RWPE2 (cell line): ENCODE results near the gene UBN2.

ENCODE experiments used
- ATAC-seq: fragments of 200-7000 bp; cut with Tn5 transposase; 3 replicates; pipeline ENCODE4 v1.9.1; 2021; ENCODE audit warnings: low read depth
- DNase-seq: peaks from one replicate; pipeline ENCODE4 v3.0.0-alpha.2; 2020; ENCODE audit warnings: low spot score
- H3K27ac ChIP-seq: fragments of 450-650 bp; 2 replicates; pipeline ENCODE4 v1.5.1; 2017; ENCODE audit warnings: mild to moderate bottlenecking; ENCODE audit not compliant: poor library complexity, severe bottlenecking
- H3K27me3 ChIP-seq: fragments of 250-450 bp; sonication (Bioruptor Pico); 2 replicates; pipeline ENCODE4 v1.5.1; 2021; ENCODE audit warnings: mild to moderate bottlenecking, moderate library complexity; ENCODE audit not compliant: insufficient read depth, poor library complexity, severe bottlenecking
- H3K36me3 ChIP-seq: fragments of 250-450 bp; sonication (Bioruptor Pico); 2 replicates; pipeline ENCODE4 v1.5.1; 2020; ENCODE audit warnings: low read depth, mild to moderate bottlenecking, moderate library complexity
- H3K4me1 ChIP-seq: fragments of 250-450 bp; sonication (Bioruptor Pico); 2 replicates; pipeline ENCODE4 v1.5.1; 2021; ENCODE audit warnings: mild to moderate bottlenecking, moderate library complexity; ENCODE audit not compliant: insufficient read depth, poor library complexity, severe bottlenecking
- H3K4me3 ChIP-seq: fragments of 250-450 bp; sonication (Bioruptor Pico); 2 replicates; pipeline ENCODE4 v1.5.1; 2021; ENCODE audit warnings: mild to moderate bottlenecking, moderate library complexity; ENCODE audit not compliant: severe bottlenecking
- H3K9me3 ChIP-seq: fragments of 250-450 bp; sonication (Bioruptor Pico); 2 replicates; pipeline ENCODE4 v1.5.1; 2021; ENCODE audit warnings: mild to moderate bottlenecking, moderate library complexity; ENCODE audit not compliant: severe bottlenecking
- TF ChIP-seq, protein P1 (sequence below): fragments of 450-650 bp; IDR thresholded peaks from one replicate; pipeline ENCODE4 v1.5.1; 2017; ENCODE audit warnings: mild to moderate bottlenecking, moderate library complexity; ENCODE audit not compliant: poor library complexity, severe bottlenecking

Gene UBN2

DNA sequence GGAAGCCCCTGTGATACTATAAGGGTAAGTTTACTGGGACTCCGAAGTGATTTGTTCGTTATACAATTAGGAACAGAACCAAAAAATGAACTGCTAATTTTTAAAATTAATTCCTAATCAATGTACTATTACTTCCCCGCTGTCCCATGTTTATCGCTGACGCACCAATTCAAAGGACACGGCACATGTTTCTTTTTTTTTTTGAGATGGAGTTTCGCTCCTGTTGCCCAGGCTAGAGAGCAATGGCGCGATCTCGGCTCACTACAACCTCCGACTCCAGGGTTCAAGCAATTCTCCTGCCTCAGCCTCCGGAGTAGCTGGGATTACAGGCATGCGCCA lies 108.6 kb downstream of the UBN2 start:
- H3K27me3 ChIP-seq, result no peaks in the 10 kb centered on the region
- DNase-seq (no peak), ATAC-seq (no peak)
- TF ChIP-seq, protein P1, sequence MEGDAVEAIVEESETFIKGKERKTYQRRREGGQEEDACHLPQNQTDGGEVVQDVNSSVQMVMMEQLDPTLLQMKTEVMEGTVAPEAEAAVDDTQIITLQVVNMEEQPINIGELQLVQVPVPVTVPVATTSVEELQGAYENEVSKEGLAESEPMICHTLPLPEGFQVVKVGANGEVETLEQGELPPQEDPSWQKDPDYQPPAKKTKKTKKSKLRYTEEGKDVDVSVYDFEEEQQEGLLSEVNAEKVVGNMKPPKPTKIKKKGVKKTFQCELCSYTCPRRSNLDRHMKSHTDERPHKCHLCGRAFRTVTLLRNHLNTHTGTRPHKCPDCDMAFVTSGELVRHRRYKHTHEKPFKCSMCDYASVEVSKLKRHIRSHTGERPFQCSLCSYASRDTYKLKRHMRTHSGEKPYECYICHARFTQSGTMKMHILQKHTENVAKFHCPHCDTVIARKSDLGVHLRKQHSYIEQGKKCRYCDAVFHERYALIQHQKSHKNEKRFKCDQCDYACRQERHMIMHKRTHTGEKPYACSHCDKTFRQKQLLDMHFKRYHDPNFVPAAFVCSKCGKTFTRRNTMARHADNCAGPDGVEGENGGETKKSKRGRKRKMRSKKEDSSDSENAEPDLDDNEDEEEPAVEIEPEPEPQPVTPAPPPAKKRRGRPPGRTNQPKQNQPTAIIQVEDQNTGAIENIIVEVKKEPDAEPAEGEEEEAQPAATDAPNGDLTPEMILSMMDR, result no peak
- H3K4me3 ChIP-seq, result peak overlapping the region; percentile 92
- H3K36me3 ChIP-seq, result no peaks in the 10 kb centered on the region
- peak overlapping the region; percentile 85 for H3K27ac ChIP-seq
- no peaks in the 10 kb centered on the region for H3K9me3 ChIP-seq
- H3K4me1 ChIP-seq, result no peaks in the 10 kb centered on the region

DNA sequence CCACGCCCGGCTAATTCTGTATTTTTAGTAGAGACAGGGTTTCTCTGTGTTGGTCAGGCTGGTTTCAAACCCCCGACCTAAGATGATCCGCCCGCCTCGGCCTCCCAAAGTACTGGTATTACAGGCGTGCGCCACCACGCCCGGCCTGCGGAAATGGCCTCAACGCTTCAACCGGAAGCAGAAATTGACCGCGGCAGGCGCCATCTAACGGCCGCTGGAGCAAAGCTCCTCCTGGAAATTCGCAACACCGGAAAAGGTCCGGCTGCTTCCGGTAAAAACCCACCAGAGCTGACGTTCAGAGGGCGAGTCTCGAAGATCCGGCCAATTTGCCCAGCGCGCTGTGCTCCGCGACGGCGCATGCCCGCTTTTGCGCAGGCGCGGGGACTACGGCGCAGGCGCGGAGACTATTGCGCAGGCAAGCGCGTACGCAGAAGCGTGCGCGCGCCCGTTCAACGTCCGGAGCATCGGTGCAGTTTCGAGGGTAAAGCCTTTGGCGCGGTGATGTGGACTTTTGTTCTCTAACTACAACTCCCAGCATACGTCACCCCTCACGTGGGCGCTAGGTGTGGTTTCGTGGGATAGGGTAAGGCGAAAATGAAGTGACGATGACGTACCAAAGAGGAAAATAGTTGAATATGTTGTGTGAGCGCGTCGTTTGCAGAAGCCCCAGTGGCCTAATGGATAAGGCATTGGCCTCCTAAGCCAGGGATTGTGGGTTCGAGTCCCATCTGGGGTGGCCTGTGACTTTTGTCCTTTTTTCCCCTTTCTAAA lies 109.2 kb downstream of the UBN2 start:
- Histone ChIP-seq H3K36me3 (peaks cover 4% of the 10 kb centered on the region; the same call in 1 of the 2 replicates), H3K9me3 (no peaks in the 10 kb centered on the region), H3K27me3 (no peaks in the 10 kb centered on the region), H3K4me3 (peak overlapping the region; percentile 92), H3K4me1 (no peaks in the 10 kb centered on the region), H3K27ac (peak overlapping the region; percentile 85)
- ATAC-seq (peak; percentile 76), DNase-seq (peak; percentile 98)
- TF ChIP-seq, protein P1, result peak; percentile 85

DNA sequence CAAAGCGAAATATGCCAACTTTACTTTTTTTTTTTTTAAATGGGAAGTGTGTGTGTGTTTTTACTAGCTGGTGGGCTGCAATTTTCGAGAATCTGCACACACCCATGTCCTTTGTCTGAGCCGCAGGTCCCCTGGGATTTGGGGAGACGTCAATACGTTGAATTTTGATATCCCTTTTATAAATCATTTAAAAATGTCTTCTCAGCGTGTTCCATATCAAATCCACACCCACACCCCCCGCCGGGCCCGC lies 109.7 kb downstream of the UBN2 start:
- peak; percentile 9; the same call in 2 of the 3 replicates for ATAC-seq
- Histone ChIP-seq H3K27ac (peak overlapping the region; percentile 85), H3K4me3 (peak overlapping the region; percentile 92), H3K27me3 (no peaks in the 10 kb centered on the region), H3K4me1 (no peaks in the 10 kb centered on the region), H3K9me3 (no peaks in the 10 kb centered on the region), H3K36me3 (peaks cover 9% of the 10 kb centered on the region)
- DNase-seq, result peak; percentile 85
- TF ChIP-seq, protein P1, result no peak

DNA sequence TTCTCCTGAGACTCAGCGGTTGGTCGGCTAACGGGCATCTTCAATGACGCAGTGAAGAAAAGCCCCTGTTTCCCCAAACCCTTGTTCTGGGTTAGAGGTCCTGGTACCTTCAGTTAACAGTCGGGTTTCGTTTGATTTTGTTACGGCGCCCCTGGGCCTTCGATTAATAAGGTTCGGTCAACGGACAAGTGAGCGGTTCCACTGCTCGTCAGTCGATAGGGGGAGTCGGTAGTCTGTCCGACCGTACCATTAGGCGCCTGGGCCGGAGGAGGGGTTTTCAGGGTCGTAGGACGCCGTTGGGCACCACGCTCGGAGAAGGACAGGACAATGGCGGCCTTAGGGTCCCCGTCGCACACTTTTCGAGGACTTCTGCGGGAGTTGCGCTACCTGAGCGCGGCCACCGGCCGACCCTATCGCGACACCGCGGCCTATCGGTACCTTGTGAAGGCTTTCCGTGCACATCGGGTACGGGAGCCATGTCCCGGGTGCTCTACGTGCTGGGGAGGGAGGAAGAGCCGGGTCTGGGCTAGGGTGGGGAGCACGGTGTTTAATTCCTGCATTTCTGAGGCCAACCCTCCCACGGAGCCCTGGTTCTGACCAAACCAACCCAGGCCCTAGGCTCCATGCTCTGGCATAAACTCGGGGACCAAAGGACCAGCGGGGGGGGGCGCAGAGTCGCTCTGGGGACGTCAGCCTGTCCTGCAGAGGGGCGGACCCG lies 110.2 kb downstream of the UBN2 start, which contains the start of gene FMC1:
Gene FMC1 (plus strand): TSS at position 280 of the 718 bp plus-strand sequence. CDS start 48 bp downstream, at position 328.
- TF ChIP-seq, protein P1, result peak; percentile 26
- no peaks in the 10 kb centered on the region for H3K4me1 ChIP-seq
- peak within 1 kb of the TSS; percentile 85 for H3K27ac ChIP-seq
- ATAC-seq (peak; percentile 82), DNase-seq (peak; percentile 90)
- H3K27me3 ChIP-seq, result no peaks in the 10 kb centered on the region
- peaks cover 14% of the 10 kb centered on the region for H3K36me3 ChIP-seq
- peak within 1 kb of the TSS; percentile 92 for H3K4me3 ChIP-seq
- H3K9me3 ChIP-seq, result no peaks in the 10 kb centered on the region
